Measurements from ENCODE around the gene HLA-DRA.

GRCh38 chr6:32442243-32442667 is 2.6 kb downstream of the HLA-DRA start:
- TF ChIP-seq EZH2 (IDR thresholded peaks at IDR 0.05; ENCODE audit: borderline replicate concordance, low read length) (no peak), CTCF (conservative IDR thresholded peaks at IDR 0.05 in 1 of 2, IDR thresholded peaks at IDR 0.05 in 1 of 2; ENCODE audit: extremely low read depth in 1 of 2, insufficient read depth in 1 of 2, low read depth in 1 of 2, low read length in 2 of 2) (no peak)
